Peyer's patch (tissue), 4 donors: ENCODE measurements around the gene SLC6A5. TPM values are rescaled to one million over a fixed set of nuclear protein-coding genes. Genes with fewer than 3 reads are reported as not detected.

Experiments used
- DNase-seq, 3 donors: peaks; one replicate each; pipeline ENCODE4 v3.0.0-alpha.2; 2017 to 2019
- H3K27ac ChIP-seq, 4 donors: fragments of 200-600 bp; sonication (generic); one replicate each; pipeline ENCODE4 v1.5.1; 2016 to 2019
- H3K27me3 ChIP-seq, 2 donors: fragments of 200-600 bp; sonication (generic); one replicate each; pipeline ENCODE4 v1.5.1; 2019
- H3K36me3 ChIP-seq, 3 donors: fragments of 200-600 bp; sonication (generic); one replicate each; pipeline ENCODE4 v1.5.1; 2016 to 2019
- H3K4me1 ChIP-seq, 4 donors: fragments of 200-600 bp; sonication (generic); one replicate each; pipeline ENCODE4 v1.5.1; 2016 to 2019
- H3K4me3 ChIP-seq, 4 donors: fragments of 200-600 bp; sonication (generic); 1 replicate in 3 of 4; 2 replicates in 1 of 4; pipeline ENCODE4 v1.5.1; 2016 to 2019; ENCODE audit warnings: mild to moderate bottlenecking in 1 of 4
- H3K9me3 ChIP-seq, 4 donors: fragments of 200-600 bp; sonication (generic); one replicate each; pipeline ENCODE4 v1.5.1; 2016 to 2019; ENCODE audit warnings: mild to moderate bottlenecking in 1 of 4
- CTCF ChIP-seq, 6 experiments: fragments of 450-650 bp in 4 of 6; fragments of 200-600 bp in 2 of 6; sonication (generic) in 1 of 6; IDR thresholded peaks; one replicate each; pipeline ENCODE4 v1.5.1; 2017 to 2019; ENCODE audit warnings: antibody characterized with exemption in 6 of 6, mild to moderate bottlenecking in 3 of 6, moderate library complexity in 1 of 6
- POLR2A ChIP-seq, 2 donors: fragments of 450-650 bp; IDR thresholded peaks; one replicate each; pipeline ENCODE4 v1.5.1; 2017; ENCODE audit warnings: antibody characterized with exemption in 2 of 2, mild to moderate bottlenecking in 2 of 2, moderate library complexity in 2 of 2
- total RNA-seq, 4 donors: library from RNA; depleted of rRNA; stranded (reverse); fragments of >200 nt; gene quantifications; one replicate each; pipeline ENCODE4 v1.1.0, GENCODE V29; 2016

Gene SLC6A5
- total RNA-seq, 4 donors from 2014 or later, result not detected

DNA sequence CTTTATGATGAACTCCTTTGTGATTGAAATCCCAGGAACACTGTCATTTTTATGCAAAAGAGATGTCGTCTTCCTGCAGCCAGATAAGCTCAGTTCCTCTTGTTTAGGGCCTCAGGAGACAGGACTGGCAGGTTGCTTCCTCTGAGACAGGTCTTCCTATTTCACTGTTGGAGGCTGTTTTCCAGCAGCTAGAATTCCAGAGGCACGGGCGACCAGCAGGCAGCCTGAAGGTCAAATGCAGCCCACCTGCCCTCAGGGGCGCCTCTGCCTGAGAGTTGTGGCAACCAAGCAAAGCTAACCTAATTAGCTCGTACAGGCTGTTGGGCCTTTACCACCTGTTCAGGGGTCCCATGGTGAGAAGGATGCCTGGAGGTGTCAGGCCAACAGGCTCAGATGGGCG is 22.3 kb downstream of the SLC6A5 start:
- no peak overlapping the region for H3K4me3 ChIP-seq
- no peak for TF ChIP-seq CTCF (IDR thresholded peaks at IDR 0.05)
- no peak for TF ChIP-seq POLR2A (IDR thresholded peaks at IDR 0.05)
- H3K27me3 ChIP-seq, result no peaks in the 10 kb centered on the region
- no peaks in the 10 kb centered on the region for H3K36me3 ChIP-seq
- DNase-seq, result no peak
- H3K27ac ChIP-seq, result no peak overlapping the region
- H3K4me1 ChIP-seq, result no peaks in the 10 kb centered on the region
- H3K9me3 ChIP-seq, result no peaks in the 10 kb centered on the region

- H3K9me3 ChIP-seq, result no peaks in the 10 kb centered on the region
- no peak for TF ChIP-seq POLR2A (IDR thresholded peaks at IDR 0.05)
- TF ChIP-seq CTCF (IDR thresholded peaks at IDR 0.05), result no peak
Measured at GRCh38 chr11:20623252-20623651, 23.8 kb downstream of the SLC6A5 start.

GRCh38 chr11:20626279-20626678 is 26.9 kb downstream of the SLC6A5 start:
- H3K27me3 ChIP-seq, result no peaks in the 10 kb centered on the region
- H3K27ac ChIP-seq, result no peak overlapping the region
- H3K36me3 ChIP-seq, result no peaks in the 10 kb centered on the region
- no peak for DNase-seq
- TF ChIP-seq POLR2A (IDR thresholded peaks at IDR 0.05) (no peak), CTCF (IDR thresholded peaks at IDR 0.05) (no peak)
- no peaks in the 10 kb centered on the region for H3K9me3 ChIP-seq
- H3K4me1 ChIP-seq, result no peaks in the 10 kb centered on the region
- H3K4me3 ChIP-seq, result no peak overlapping the region

More at GRCh38 chr11:20623252-20623651, 23.8 kb downstream of the SLC6A5 start:
- no peak overlapping the region for H3K27ac ChIP-seq
- no peaks in the 10 kb centered on the region for H3K27me3 ChIP-seq
- no peaks in the 10 kb centered on the region for H3K4me1 ChIP-seq
- no peaks in the 10 kb centered on the region for H3K36me3 ChIP-seq
- H3K4me3 ChIP-seq, result no peak overlapping the region
- no peak for DNase-seq

GRCh38 chr11:20627026-20627425 is 27.6 kb downstream of the SLC6A5 start:
- no peaks in the 10 kb centered on the region for H3K36me3 ChIP-seq

GRCh38 chr11:20627701-20628100 is 28.3 kb downstream of the SLC6A5 start:
- Histone ChIP-seq H3K4me3 (no peak overlapping the region), H3K4me1 (no peaks in the 10 kb centered on the region), H3K27ac (no peak overlapping the region), H3K9me3 (no peaks in the 10 kb centered on the region), H3K36me3 (no peaks in the 10 kb centered on the region), H3K27me3 (no peaks in the 10 kb centered on the region)
- DNase-seq, result no peak
- TF ChIP-seq POLR2A (IDR thresholded peaks at IDR 0.05) (no peak), CTCF (IDR thresholded peaks at IDR 0.05) (no peak)

More at GRCh38 chr11:20627026-20627425, 27.6 kb downstream of the SLC6A5 start:
- TF ChIP-seq POLR2A (IDR thresholded peaks at IDR 0.05), result no peak
- no peak for TF ChIP-seq CTCF (IDR thresholded peaks at IDR 0.05)
- no peaks in the 10 kb centered on the region for H3K9me3 ChIP-seq
- no peak overlapping the region for H3K27ac ChIP-seq
- no peaks in the 10 kb centered on the region for H3K27me3 ChIP-seq
- no peak overlapping the region for H3K4me3 ChIP-seq
- H3K4me1 ChIP-seq, result no peaks in the 10 kb centered on the region
- DNase-seq, result no peak
